Endothelial cell of hepatic sinusoid (primary cell): ENCODE measurements around the gene FCRL2.
"Not testable (repeated sequence)": the region's sequence is repeated elsewhere in the genome, so short reads cannot be mapped to it uniquely, and the experiment has no call there.

ENCODE experiments used
- in situ Hi-C: cut with HindIII; loops from 2 replicates; pipeline ENCODE4 v1.10.0; 2017; ENCODE audit warnings: low sequenced_read_pairs

The FCRL2 gene

GRCh38 chr1:157753611-157754010 is 23.3 kb downstream of the FCRL2 start:
- in situ Hi-C loops: no loop called here

GRCh38 chr1:157751283-157751682 is 25.6 kb downstream of the FCRL2 start:
- in situ Hi-C loops: no loop called here

- in situ Hi-C loops: no loop called here
Observed at GRCh38 chr1:157748262-157748817, 28.6 kb downstream of the FCRL2 start.

GRCh38 chr1:157739229-157739901 is 37.6 kb downstream of the FCRL2 start:
- in situ Hi-C loops: no loop called here

GRCh38 chr1:157735991-157736390 is 40.9 kb downstream of the FCRL2 start:
- in situ Hi-C loops: not testable (repeated sequence)

GRCh38 chr1:157734321-157734720 is 42.6 kb downstream of the FCRL2 start:
- in situ Hi-C loops: no loop called here

- in situ Hi-C loops: no loop called here
Observed at GRCh38 chr1:157732755-157733154, 44.2 kb downstream of the FCRL2 start.

- in situ Hi-C loops: no loop called here
Observed at GRCh38 chr1:157725221-157725577, 51.7 kb downstream of the FCRL2 start.

GRCh38 chr1:157724537-157725220 is 52.3 kb downstream of the FCRL2 start:
- in situ Hi-C loops: no loop called here

- in situ Hi-C loops: no loop called here
Observed at GRCh38 chr1:157723157-157723556, 53.8 kb downstream of the FCRL2 start.

GRCh38 chr1:157721985-157722384 is 54.9 kb downstream of the FCRL2 start:
- in situ Hi-C loops: no loop called here

GRCh38 chr1:157715736-157716135 is 61.2 kb downstream of the FCRL2 start:
- in situ Hi-C loops: no loop called here

GRCh38 chr1:157711802-157712201 is 65.1 kb downstream of the FCRL2 start:
- in situ Hi-C loops: no loop called here

- in situ Hi-C loops: no loop called here
Observed at GRCh38 chr1:157704878-157705277, 72.1 kb downstream of the FCRL2 start.

- in situ Hi-C loops: no loop called here
Observed at GRCh38 chr1:157703981-157704380, 73.0 kb downstream of the FCRL2 start.

- in situ Hi-C loops: no loop called here
Observed at GRCh38 chr1:157702308-157702825, 74.6 kb downstream of the FCRL2 start.

GRCh38 chr1:157700732-157701131 is 76.2 kb downstream of the FCRL2 start, which contains the start of gene FCRL3:
TSS of gene FCRL3 (minus strand) at chr1:157700769. CDS start at chr1:157700489, 280 bp downstream.
- in situ Hi-C loops: no loop called here

- in situ Hi-C loops: no loop called here
Observed at GRCh38 chr1:157700305-157700704, 76.6 kb downstream of the FCRL2 start.

GRCh38 chr1:157697781-157698569 is 79.0 kb downstream of the FCRL2 start:
- in situ Hi-C loops: no loop called here

GRCh38 chr1:157696966-157697628 is 79.8 kb downstream of the FCRL2 start:
- in situ Hi-C loops: no loop called here
